Measurements from ENCODE around the gene MYLK. TPM values are rescaled to one million over a fixed set of nuclear protein-coding genes. Genes with fewer than 3 reads are reported as not detected.

The MYLK gene
- total and polyA plus RNA-seq, 2 donors (not counting 1 experiment from before 2014, with no cell fraction given): 0.51 TPM; not detected in 1

GRCh38 chr3:123780656-123781055, 103.5 kb downstream of the MYLK start:
- Histone ChIP-seq H3K4me3 (ENCODE audit: control extremely low read depth in 1 of 5, extremely low read depth in 1 of 5, insufficient read depth in 1 of 5, low read depth in 2 of 5, low read length in 4 of 5) (no peak overlapping the region), H3K79me2 (ENCODE audit: control insufficient read depth, insufficient read depth, low read length) (no peaks in the 10 kb centered on the region), H4K20me1 (ENCODE audit: control insufficient read depth, insufficient read depth, low read length, poor library complexity, severe bottlenecking) (no peaks in the 10 kb centered on the region), H3K4me1 (ENCODE audit: control insufficient read depth in 2 of 2, insufficient read depth in 2 of 2, low read length in 2 of 2) (no peaks in the 10 kb centered on the region), H2AFZ (ENCODE audit: insufficient read depth, low read depth, low read length, poor library complexity, severe bottlenecking) (no peak overlapping the region), H3K9ac (ENCODE audit: low read length) (no peak overlapping the region), H3K27me3 (replicated peaks in 1 of 4; ENCODE audit: control extremely low read depth in 1 of 4, control insufficient read depth in 3 of 4, insufficient read depth in 4 of 4, low read length in 3 of 4) (no peaks in the 10 kb centered on the region), H3K27ac (ENCODE audit: low read length in 2 of 2) (no peak overlapping the region), H3K36me3 (replicated peaks in 1 of 2; ENCODE audit: control extremely low read depth in 1 of 2, control insufficient read depth in 1 of 2, extremely low read depth in 1 of 2, insufficient read depth in 2 of 2, low read length in 1 of 2) (no peaks in the 10 kb centered on the region), H3K9me3 (ENCODE audit: control extremely low read depth in 1 of 3, control insufficient read depth in 2 of 3, insufficient read depth in 1 of 3, low read length in 2 of 3) (no peaks in the 10 kb centered on the region), H3K4me2 (replicated peaks; ENCODE audit: low read depth, low read length, poor library complexity, severe bottlenecking) (no peak overlapping the region)
- no peaks in the 10 kb centered on the region for H3K9me3 Mint-ChIP-seq (ENCODE audit: insufficient read depth)
- POLR2A ChIA-PET: no interaction called here
- no peak for DNase-seq
- intact Hi-C loops (cut with micrococcal nuclease): no loop called here
- no peaks in the 10 kb centered on the region for H3K4me1 Mint-ChIP-seq
- H3K27ac Mint-ChIP-seq: no peak overlapping the region
- 83% methylated on average over 3 of the region's 6 CpGs for WGBS (ENCODE audit: insufficient coverage)
- peaks cover 11% of the 10 kb centered on the region for H3K27me3 Mint-ChIP-seq
- CTCF ChIA-PET: no interaction called here
- no peak for TF ChIP-seq EZH2 (IDR thresholded peaks at IDR 0.05; ENCODE audit: borderline replicate concordance, insufficient read depth, low read depth, low read length, poor library complexity, severe bottlenecking)
- TF ChIP-seq CTCF (IDR thresholded peaks at IDR 0.05): no peak
- H3K4me3 Mint-ChIP-seq: no peak overlapping the region
- no peak for ATAC-seq (ENCODE audit: low read depth)

DNA sequence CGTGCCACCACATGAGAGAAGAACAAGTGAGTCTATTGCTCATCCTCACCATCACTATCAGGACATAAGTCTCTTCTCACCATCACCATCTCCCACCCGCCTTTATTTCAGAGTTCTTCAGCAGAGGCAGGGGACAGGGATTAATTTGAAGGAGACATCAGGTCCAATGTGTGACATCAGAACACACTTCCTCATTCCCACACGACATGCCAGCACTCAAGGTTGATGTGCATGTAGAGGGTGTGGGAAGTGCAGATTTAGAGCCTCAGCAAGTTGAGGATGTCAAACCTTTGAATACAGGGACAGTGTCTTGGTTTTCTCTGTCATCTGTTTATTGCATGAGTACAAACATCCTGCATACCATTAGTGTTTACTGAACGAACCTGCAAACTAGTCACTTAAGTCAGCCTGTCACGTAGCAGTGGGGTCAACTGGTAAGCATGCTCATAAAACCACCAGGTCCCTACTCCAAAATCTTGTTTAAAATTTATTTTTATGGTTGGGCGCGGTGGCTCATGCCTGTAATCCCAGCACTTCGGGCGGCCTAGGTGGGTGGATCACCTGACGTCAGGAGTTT, 104.4 kb downstream of the MYLK start:
- no peak for DNase-seq
- Mint-ChIP-seq H3K27me3 (peaks cover 8% of the 10 kb centered on the region), H3K4me1 (no peaks in the 10 kb centered on the region), H3K27ac (no peak overlapping the region), H3K4me3 (no peak overlapping the region), H3K9me3 (ENCODE audit: insufficient read depth) (no peaks in the 10 kb centered on the region)
- H3K79me2 ChIP-seq (ENCODE audit: control insufficient read depth, insufficient read depth, low read length): no peaks in the 10 kb centered on the region
- no peaks in the 10 kb centered on the region for H4K20me1 ChIP-seq (ENCODE audit: control insufficient read depth, insufficient read depth, low read length, poor library complexity, severe bottlenecking)
- intact Hi-C loops (cut with micrococcal nuclease): no loop called here
- H3K4me2 ChIP-seq (replicated peaks; ENCODE audit: low read depth, low read length, poor library complexity, severe bottlenecking): no peak overlapping the region
- TF ChIP-seq CTCF (IDR thresholded peaks at IDR 0.05): no peak
- no peak for TF ChIP-seq EZH2 (IDR thresholded peaks at IDR 0.05; ENCODE audit: borderline replicate concordance, insufficient read depth, low read depth, low read length, poor library complexity, severe bottlenecking)
- no peak overlapping the region for H3K27ac ChIP-seq (ENCODE audit: low read length in 2 of 2)
- no peak overlapping the region for H2AFZ ChIP-seq (ENCODE audit: insufficient read depth, low read depth, low read length, poor library complexity, severe bottlenecking)
- no peaks in the 10 kb centered on the region for H3K4me1 ChIP-seq (ENCODE audit: control insufficient read depth in 2 of 2, insufficient read depth in 2 of 2, low read length in 2 of 2)
- POLR2A ChIA-PET: no interaction called here
- ATAC-seq (ENCODE audit: low read depth): no peak
- no peak overlapping the region for H3K4me3 ChIP-seq (ENCODE audit: control extremely low read depth in 1 of 5, extremely low read depth in 1 of 5, insufficient read depth in 1 of 5, low read depth in 2 of 5, low read length in 4 of 5)
- H3K9ac ChIP-seq (ENCODE audit: low read length): no peak overlapping the region
- no peaks in the 10 kb centered on the region for H3K27me3 ChIP-seq (replicated peaks in 1 of 4; ENCODE audit: control extremely low read depth in 1 of 4, control insufficient read depth in 3 of 4, insufficient read depth in 4 of 4, low read length in 3 of 4)
- H3K36me3 ChIP-seq (replicated peaks in 1 of 2; ENCODE audit: control extremely low read depth in 1 of 2, control insufficient read depth in 1 of 2, extremely low read depth in 1 of 2, insufficient read depth in 2 of 2, low read length in 1 of 2): no peaks in the 10 kb centered on the region
- CTCF ChIA-PET: no interaction called here
- no peaks in the 10 kb centered on the region for H3K9me3 ChIP-seq (ENCODE audit: control extremely low read depth in 1 of 3, control insufficient read depth in 2 of 3, insufficient read depth in 1 of 3, low read length in 2 of 3)
- WGBS (ENCODE audit: insufficient coverage): 100% methylated on average over 2 of the region's 10 CpGs

All from B cell (primary cell).